ENCODE results near the gene C16orf95. TPM values are rescaled to one million over a fixed set of nuclear protein-coding genes. Genes with fewer than 3 reads are reported as not detected.
A peak's percentile ranks its signal among the peaks of the same experiment; 100 is the strongest.

The C16orf95 gene
- total RNA-seq, 1 experiment from 2014 or later = 5.1 TPM

GRCh38 chr16:87295259-87295658 lies 21.9 kb downstream of the C16orf95 start:
- TF ChIP-seq CTCF (conservative IDR thresholded peaks at IDR 0.05; ENCODE audit: low read depth, low read length) (no peak), EZH2 (IDR thresholded peaks at IDR 0.05; ENCODE audit: borderline replicate concordance, low read depth, low read length, poor library complexity, severe bottlenecking) (no peak)
- Histone ChIP-seq H3K4me3 (ENCODE audit: low read depth, low read length, poor library complexity, severe bottlenecking) (no peak overlapping the region), H3K36me3 (ENCODE audit: insufficient read depth, low read length, poor library complexity, severe bottlenecking) (no peaks in the 10 kb centered on the region), H3K9me3 (ENCODE audit: low read depth, low read length, poor library complexity, severe bottlenecking) (no peaks in the 10 kb centered on the region), H3K27ac (ENCODE audit: low read depth, low read length, poor library complexity, severe bottlenecking) (no peak overlapping the region), H3K27me3 (replicated peaks; ENCODE audit: insufficient read depth, low read depth, low read length, poor library complexity) (no peaks in the 10 kb centered on the region), H3K4me1 (ENCODE audit: insufficient read depth, low read length, poor library complexity, severe bottlenecking) (no peaks in the 10 kb centered on the region)
- no TSS peak for BruUV-seq (replicated peaks)
- ChIA-PET CTCF (no interaction called here), POLR2A (ENCODE audit: low non-redundant PET) (no interaction called here)
- DNase-seq (ENCODE audit: low spot score) = peak; percentile 38
- intact Hi-C loops (cut with micrococcal nuclease; ENCODE audit: unreplicated experiment) = loop anchor here (10.0 kb wide), 1 partner anchor 230 kb away; no protein-coding TSS in a partner anchor

- H3K27ac ChIP-seq (ENCODE audit: low read depth, low read length, poor library complexity, severe bottlenecking) = no peak overlapping the region
- BruUV-seq (replicated peaks) = no TSS peak
- no peak overlapping the region for H3K4me3 ChIP-seq (ENCODE audit: low read depth, low read length, poor library complexity, severe bottlenecking)
- no peak for TF ChIP-seq EZH2 (IDR thresholded peaks at IDR 0.05; ENCODE audit: borderline replicate concordance, low read depth, low read length, poor library complexity, severe bottlenecking)
- TF ChIP-seq CTCF (conservative IDR thresholded peaks at IDR 0.05; ENCODE audit: low read depth, low read length) = no peak
- no peak for DNase-seq (ENCODE audit: low spot score)
- H3K27me3 ChIP-seq (replicated peaks; ENCODE audit: insufficient read depth, low read depth, low read length, poor library complexity) = no peaks in the 10 kb centered on the region
- H3K36me3 ChIP-seq (ENCODE audit: insufficient read depth, low read length, poor library complexity, severe bottlenecking) = no peaks in the 10 kb centered on the region
- POLR2A ChIA-PET (ENCODE audit: low non-redundant PET) = no interaction called here
- intact Hi-C loops (cut with micrococcal nuclease; ENCODE audit: unreplicated experiment) = loop anchor here (10.0 kb wide), 1 partner anchor 229 kb away; no protein-coding TSS in a partner anchor
- no peaks in the 10 kb centered on the region for H3K9me3 ChIP-seq (ENCODE audit: low read depth, low read length, poor library complexity, severe bottlenecking)
- CTCF ChIA-PET = no interaction called here
- no peaks in the 10 kb centered on the region for H3K4me1 ChIP-seq (ENCODE audit: insufficient read depth, low read length, poor library complexity, severe bottlenecking)
Observed at GRCh38 chr16:87293990-87294389, 23.2 kb downstream of the C16orf95 start.

GRCh38 chr16:87291944-87292343 lies 25.2 kb downstream of the C16orf95 start:
- Histone ChIP-seq H3K4me1 (ENCODE audit: insufficient read depth, low read length, poor library complexity, severe bottlenecking) (no peaks in the 10 kb centered on the region), H3K36me3 (ENCODE audit: insufficient read depth, low read length, poor library complexity, severe bottlenecking) (no peaks in the 10 kb centered on the region), H3K27ac (ENCODE audit: low read depth, low read length, poor library complexity, severe bottlenecking) (no peak overlapping the region), H3K4me3 (ENCODE audit: low read depth, low read length, poor library complexity, severe bottlenecking) (no peak overlapping the region), H3K9me3 (ENCODE audit: low read depth, low read length, poor library complexity, severe bottlenecking) (peaks cover 10% of the 10 kb centered on the region), H3K27me3 (replicated peaks; ENCODE audit: insufficient read depth, low read depth, low read length, poor library complexity) (no peaks in the 10 kb centered on the region)
- no peak for TF ChIP-seq EZH2 (IDR thresholded peaks at IDR 0.05; ENCODE audit: borderline replicate concordance, low read depth, low read length, poor library complexity, severe bottlenecking)
- no peak for TF ChIP-seq CTCF (conservative IDR thresholded peaks at IDR 0.05; ENCODE audit: low read depth, low read length)
- POLR2A ChIA-PET (ENCODE audit: low non-redundant PET) = interaction anchor here (0.6 kb wide), 2 partner anchors 103 to 570 kb away, joined by 3 read pairs; no protein-coding TSS in a partner anchor
- no peak for DNase-seq (ENCODE audit: low spot score)
- no TSS peak for BruUV-seq (replicated peaks)
- CTCF ChIA-PET = no interaction called here
- intact Hi-C loops (cut with micrococcal nuclease; ENCODE audit: unreplicated experiment) = loop anchor here (10.0 kb wide), 1 partner anchor 227 kb away; no protein-coding TSS in a partner anchor

All from A673 (cell line).